ENCODE measurements around the gene MAP3K14.

The MAP3K14 gene

DNA sequence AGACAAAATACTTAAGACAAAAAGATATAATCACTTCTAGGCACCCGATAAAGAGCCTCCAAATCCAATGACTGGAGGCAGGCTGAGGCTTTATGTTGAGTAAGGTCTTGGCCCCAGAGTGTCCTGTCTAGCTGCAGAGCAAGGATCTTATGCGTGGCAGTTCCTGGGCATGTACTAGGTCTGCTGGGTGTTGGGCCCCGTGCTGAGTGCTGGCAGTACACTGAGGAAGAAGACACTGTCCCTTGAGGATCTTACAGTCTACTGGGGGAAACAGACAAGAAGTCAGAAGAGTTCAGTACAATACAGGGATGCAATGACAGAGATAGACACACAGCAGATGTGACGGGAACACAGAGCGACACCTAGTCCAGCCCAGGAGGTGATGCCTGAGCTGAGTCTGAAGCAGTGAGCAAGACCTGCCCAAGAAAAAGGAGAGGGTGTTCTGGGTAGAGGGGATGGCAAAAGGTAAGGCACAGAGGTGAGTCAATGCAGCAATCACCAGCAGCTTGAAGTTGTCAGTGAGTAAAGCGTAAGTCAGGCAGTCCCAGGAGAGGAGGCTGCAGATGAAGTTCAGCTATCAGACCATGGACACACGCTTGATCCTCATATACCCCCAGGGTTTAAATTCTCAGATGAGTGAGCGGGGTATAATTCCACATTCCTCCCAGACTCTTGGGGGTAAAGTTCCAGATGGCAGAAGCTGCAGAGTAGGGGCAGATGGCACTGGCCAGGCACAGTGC, 18.1 kb downstream of the MAP3K14 start:
- FAIRE-seq (no peak), DNase-seq (ENCODE audit: insufficient read length, low spot score) (no peak)
- TF ChIP-seq, protein P1, sequence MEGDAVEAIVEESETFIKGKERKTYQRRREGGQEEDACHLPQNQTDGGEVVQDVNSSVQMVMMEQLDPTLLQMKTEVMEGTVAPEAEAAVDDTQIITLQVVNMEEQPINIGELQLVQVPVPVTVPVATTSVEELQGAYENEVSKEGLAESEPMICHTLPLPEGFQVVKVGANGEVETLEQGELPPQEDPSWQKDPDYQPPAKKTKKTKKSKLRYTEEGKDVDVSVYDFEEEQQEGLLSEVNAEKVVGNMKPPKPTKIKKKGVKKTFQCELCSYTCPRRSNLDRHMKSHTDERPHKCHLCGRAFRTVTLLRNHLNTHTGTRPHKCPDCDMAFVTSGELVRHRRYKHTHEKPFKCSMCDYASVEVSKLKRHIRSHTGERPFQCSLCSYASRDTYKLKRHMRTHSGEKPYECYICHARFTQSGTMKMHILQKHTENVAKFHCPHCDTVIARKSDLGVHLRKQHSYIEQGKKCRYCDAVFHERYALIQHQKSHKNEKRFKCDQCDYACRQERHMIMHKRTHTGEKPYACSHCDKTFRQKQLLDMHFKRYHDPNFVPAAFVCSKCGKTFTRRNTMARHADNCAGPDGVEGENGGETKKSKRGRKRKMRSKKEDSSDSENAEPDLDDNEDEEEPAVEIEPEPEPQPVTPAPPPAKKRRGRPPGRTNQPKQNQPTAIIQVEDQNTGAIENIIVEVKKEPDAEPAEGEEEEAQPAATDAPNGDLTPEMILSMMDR (IDR thresholded peaks at IDR 0.05; ENCODE audit: insufficient read depth, missing control alignments) = no peak

- no peak for DNase-seq (ENCODE audit: insufficient read length, low spot score)
- no peak for FAIRE-seq
- TF ChIP-seq, protein P1 (IDR thresholded peaks at IDR 0.05; ENCODE audit: insufficient read depth, missing control alignments) = no peak
These were observed 20.0 kb downstream of the MAP3K14 start for GRCh38 chr17:45296833-45297124.

GRCh38 chr17:45296003-45296832, 20.6 kb downstream of the MAP3K14 start:
- DNase-seq (ENCODE audit: insufficient read length, low spot score) (no peak), FAIRE-seq (no peak)
- TF ChIP-seq, protein P1 (IDR thresholded peaks at IDR 0.05; ENCODE audit: insufficient read depth, missing control alignments) = no peak

- no peak for DNase-seq (ENCODE audit: insufficient read length, low spot score)
- TF ChIP-seq, protein P1 (IDR thresholded peaks at IDR 0.05; ENCODE audit: insufficient read depth, missing control alignments) = no peak
- FAIRE-seq = no peak
These were observed 22.3 kb downstream of the MAP3K14 start for GRCh38 chr17:45294506-45294905.

GRCh38 chr17:45293413-45294211, 23.2 kb downstream of the MAP3K14 start:
- DNase-seq (ENCODE audit: insufficient read length, low spot score) = no peak
- FAIRE-seq = no peak
- TF ChIP-seq, protein P1 (IDR thresholded peaks at IDR 0.05; ENCODE audit: insufficient read depth, missing control alignments) = no peak

GRCh38 chr17:45292696-45293412, 24.0 kb downstream of the MAP3K14 start:
- FAIRE-seq (no peak), DNase-seq (ENCODE audit: insufficient read length, low spot score) (no peak)
- TF ChIP-seq, protein P1 (IDR thresholded peaks at IDR 0.05; ENCODE audit: insufficient read depth, missing control alignments) = no peak

All from D721Med (cell line).